ENCODE measurements around the gene CCDC194. TPM values are rescaled to one million over a fixed set of nuclear protein-coding genes. Genes with fewer than 3 reads are reported as not detected.

Gene CCDC194
- total and polyA plus RNA-seq, 12 donors: 0.49 to 5.6 (median 2.2) TPM; not detected in 2

GRCh38 chr19:17358395-17358794 is 35.6 kb downstream of the CCDC194 start:
- Histone ChIP-seq H3K9me3 (replicated peaks in 1 of 3) (no peaks in the 10 kb centered on the region), H3K36me3 (replicated peaks in 1 of 2) (no peaks in the 10 kb centered on the region), H3K27me3 (no peaks in the 10 kb centered on the region), H3K4me3 (no peak overlapping the region), H3K27ac (peak overlapping the region in 1 of 5 donors; percentile 22), H3K4me1 (replicated peaks in 1 of 2) (no peaks in the 10 kb centered on the region)
- peak in 3 of 7 donors; percentile 37 to 57 (median 46) for DNase-seq
- TF ChIP-seq POLR2A (IDR thresholded peaks at IDR 0.05): no peak
- TF ChIP-seq CTCF (IDR thresholded peaks at IDR 0.05): no peak
- 43 to 75% (median 65%) methylated on average over 3 to 7 of the region's 7 CpGs for WGBS, 4 donors
- intact Hi-C loops (cut with DNase I): no loop called here

- TF ChIP-seq CTCF (IDR thresholded peaks at IDR 0.05) (no peak), POLR2A (IDR thresholded peaks at IDR 0.05) (no peak)
- intact Hi-C loops (cut with DNase I): no loop called here
- Histone ChIP-seq H3K9me3 (replicated peaks in 1 of 3) (no peaks in the 10 kb centered on the region), H3K4me1 (replicated peaks in 1 of 2) (no peaks in the 10 kb centered on the region), H3K27me3 (no peaks in the 10 kb centered on the region), H3K4me3 (no peak overlapping the region), H3K36me3 (replicated peaks in 1 of 2) (no peaks in the 10 kb centered on the region), H3K27ac (no peak overlapping the region)
- WGBS, 4 donors: 68 to 77% (median 75%) methylated on average over 9 to 11 of the region's 11 CpGs
- DNase-seq: no peak
Observed at GRCh38 chr19:17357724-17358123, 36.3 kb downstream of the CCDC194 start.

GRCh38 chr19:17357078-17357666 is 36.8 kb downstream of the CCDC194 start:
- H3K4me3 ChIP-seq: no peak overlapping the region
- 79 to 85% (median 83%) methylated on average over 7 of the region's 7 CpGs for WGBS, 4 donors
- intact Hi-C loops (cut with DNase I): no loop called here
- H3K27me3 ChIP-seq: no peaks in the 10 kb centered on the region
- H3K36me3 ChIP-seq (replicated peaks in 1 of 2): no peaks in the 10 kb centered on the region
- H3K27ac ChIP-seq: no peak overlapping the region
- no peaks in the 10 kb centered on the region for H3K9me3 ChIP-seq (replicated peaks in 1 of 3)
- no peaks in the 10 kb centered on the region for H3K4me1 ChIP-seq (replicated peaks in 1 of 2)
- DNase-seq: no peak
- no peak for TF ChIP-seq CTCF (IDR thresholded peaks at IDR 0.05)
- no peak for TF ChIP-seq POLR2A (IDR thresholded peaks at IDR 0.05)

- 74 to 82% (median 79%) methylated on average over 8 of the region's 8 CpGs for WGBS, 4 donors
- H3K27ac ChIP-seq: no peak overlapping the region
- H3K9me3 ChIP-seq (replicated peaks in 1 of 3): no peaks in the 10 kb centered on the region
- H3K27me3 ChIP-seq: no peaks in the 10 kb centered on the region
- TF ChIP-seq CTCF (IDR thresholded peaks at IDR 0.05) (no peak), POLR2A (IDR thresholded peaks at IDR 0.05) (no peak)
- intact Hi-C loops (cut with DNase I): no loop called here
- H3K36me3 ChIP-seq (replicated peaks in 1 of 2): no peaks in the 10 kb centered on the region
- H3K4me3 ChIP-seq: no peak overlapping the region
- no peak for DNase-seq
- peaks cover 0 to 6% of the 10 kb centered on the region in 2 donors for H3K4me1 ChIP-seq (replicated peaks in 1 of 2)
Observed at GRCh38 chr19:17353386-17353785, 40.6 kb downstream of the CCDC194 start.
